GM23338 (cell line): ENCODE data around the gene SLCO4A1.

Source experiments
- CTCF ChIP-seq, 2 experiments: fragments of 200-600 bp in 1 of 2; sonication (generic) in 1 of 2; conservative IDR thresholded peaks; 2 replicates each; pipeline versions ENCODE4 v1.5.1 to v1.6.1; 2016 to 2017; ENCODE audit warnings: antibody characterized with exemption in 2 of 2, low read depth in 2 of 2, mild to moderate bottlenecking in 2 of 2, moderate library complexity in 1 of 2
- EZH2 ChIP-seq: fragments of 200-600 bp; sonication (generic); IDR thresholded peaks from one replicate; pipeline ENCODE4 v1.8.0; 2017; ENCODE audit warnings: antibody characterized with exemption, mild to moderate bottlenecking, low read depth; ENCODE audit not compliant: unreplicated experiment
- JUNB ChIP-seq: IDR thresholded peaks from one replicate; pipeline ENCODE4 v1.6.1; 2016; ENCODE audit warnings: antibody characterized with exemption; ENCODE audit not compliant: unreplicated experiment
- POLR2AphosphoS5 ChIP-seq: IDR thresholded peaks from 2 replicates; pipeline ENCODE4 v1.6.1; 2016; ENCODE audit warnings: antibody characterized with exemption, low read depth

- no peak for TF ChIP-seq CTCF (conservative IDR thresholded peaks at IDR 0.05; ENCODE audit: low read depth in 2 of 2)
- no peak for TF ChIP-seq EZH2
- TF ChIP-seq POLR2AphosphoS5: no peak
- no peak for TF ChIP-seq JUNB
Measured at GRCh38 chr20:62601172-62601571, 41.1 kb upstream of the SLCO4A1 start.
